CD4-positive, alpha-beta T cell (primary cell): ENCODE data around the gene SRM. TPM values are rescaled to one million over a fixed set of nuclear protein-coding genes. Genes with fewer than 3 reads are reported as not detected.

Experiments
- ATAC-seq: fragments of 200-7000 bp; cut with Tn5 transposase; one replicate; pipeline ENCODE4 v1.10.0; 2022; ENCODE audit warnings: mild to moderate bottlenecking; ENCODE audit not compliant: poor library complexity
- CTCF ChIA-PET: fragments of 350-600 bp; sonication (Branson Sonifier 250); formaldehyde crosslinking; loops from one replicate; lab custom pipeline; 2021; ENCODE audit warnings: antibody characterized with exemption, inconsistent platforms; lab: Charles Lee
- POLR2A ChIA-PET: fragments of 350-600 bp; sonication (Branson Sonifier 250); formaldehyde crosslinking; loops from one replicate; lab custom pipeline; 2021; ENCODE audit warnings: antibody characterized with exemption, inconsistent platforms; lab: Charles Lee
- DNase-seq, 14 experiments: peaks; one replicate each; pipeline ENCODE4 v3.0.0-alpha.2; 2013 to 2020; ENCODE audit warnings: mixed read lengths in 2 of 14
- H3K27ac ChIP-seq, 2 donors: one replicate each; pipeline versions ENCODE4 v1.5.1 to v1.7.0; 2013; ENCODE audit warnings: low read length in 2 of 2, low read depth in 1 of 2, mild to moderate bottlenecking in 1 of 2
- H3K27me3 ChIP-seq, 2 experiments: 1 replicate in 1 of 2; 2 replicates in 1 of 2; pipeline versions ENCODE4 v1.6.1 to v1.7.0; 2013; ENCODE audit warnings: low read length in 2 of 2, control low read depth in 1 of 2, mild to moderate bottlenecking in 1 of 2, moderate library complexity in 1 of 2; ENCODE audit not compliant: insufficient read depth in 2 of 2, control insufficient read depth in 1 of 2
- H3K36me3 ChIP-seq: one replicate; pipeline ENCODE4 v1.6.1; 2013; ENCODE audit warnings: low read length, control low read depth; ENCODE audit not compliant: insufficient read depth
- H3K4me1 ChIP-seq: one replicate; pipeline ENCODE4 v1.6.1; 2013; ENCODE audit warnings: low read length, control low read depth; ENCODE audit not compliant: insufficient read depth
- H3K4me3 ChIP-seq: one replicate; pipeline ENCODE4 v1.5.1; 2013; ENCODE audit warnings: mild to moderate bottlenecking, low read length, moderate library complexity
- H3K9me3 ChIP-seq, 2 experiments: 1 replicate in 1 of 2; 2 replicates in 1 of 2; pipeline versions ENCODE4 v1.6.1 to v1.7.0; 2013; ENCODE audit warnings: low read length in 2 of 2, mild to moderate bottlenecking in 2 of 2, control low read depth in 1 of 2, moderate library complexity in 1 of 2; ENCODE audit not compliant: control insufficient read depth in 1 of 2, insufficient read depth in 1 of 2
- H3K27ac Mint-ChIP-seq: one replicate; pipeline ENCODE4 v1.8.0; 2020; ENCODE audit warnings: mixed read lengths
- H3K27me3 Mint-ChIP-seq: one replicate; pipeline ENCODE4 v1.8.0; 2021; ENCODE audit warnings: mixed read lengths
- H3K36me3 Mint-ChIP-seq: one replicate; pipeline ENCODE4 v1.8.0; 2021; ENCODE audit warnings: low read depth, mixed read lengths
- H3K4me1 Mint-ChIP-seq: one replicate; pipeline ENCODE4 v1.8.0; 2021; ENCODE audit warnings: low read depth, mixed read lengths
- H3K4me3 Mint-ChIP-seq: one replicate; pipeline ENCODE4 v1.8.0; 2020; ENCODE audit warnings: mild to moderate bottlenecking, mixed read lengths
- H3K9me3 Mint-ChIP-seq: one replicate; pipeline ENCODE4 v1.8.0; 2020; ENCODE audit warnings: mixed read lengths
- CTCF ChIP-seq: fragments of 200-600 bp; IDR thresholded peaks from one replicate; pipeline ENCODE4 v1.8.0; 2022; ENCODE audit warnings: antibody characterized with exemption, mild to moderate bottlenecking
- intact Hi-C, 2 experiments: fragments of 100-400 bp; cut with DNase I in 1 of 2; cut with micrococcal nuclease in 1 of 2; formaldehyde crosslinking; loops; one replicate each; pipeline versions ENCODE4 v1.15.1 to v1.9.0; 2023 to 2025; cut with DNase I, micrococcal nuclease
- total RNA-seq, 174 experiments: library from RNA in 2 of 174; stranded (reverse) in 2 of 174; gene quantifications; one replicate each; pipeline ENCODE4 v1.2.3 and lab custom pipeline; 2021 to 2026

Gene SRM
- total RNA-seq, 2 experiments from 2014 or later: 21.2 to 24.8 TPM

DNA sequence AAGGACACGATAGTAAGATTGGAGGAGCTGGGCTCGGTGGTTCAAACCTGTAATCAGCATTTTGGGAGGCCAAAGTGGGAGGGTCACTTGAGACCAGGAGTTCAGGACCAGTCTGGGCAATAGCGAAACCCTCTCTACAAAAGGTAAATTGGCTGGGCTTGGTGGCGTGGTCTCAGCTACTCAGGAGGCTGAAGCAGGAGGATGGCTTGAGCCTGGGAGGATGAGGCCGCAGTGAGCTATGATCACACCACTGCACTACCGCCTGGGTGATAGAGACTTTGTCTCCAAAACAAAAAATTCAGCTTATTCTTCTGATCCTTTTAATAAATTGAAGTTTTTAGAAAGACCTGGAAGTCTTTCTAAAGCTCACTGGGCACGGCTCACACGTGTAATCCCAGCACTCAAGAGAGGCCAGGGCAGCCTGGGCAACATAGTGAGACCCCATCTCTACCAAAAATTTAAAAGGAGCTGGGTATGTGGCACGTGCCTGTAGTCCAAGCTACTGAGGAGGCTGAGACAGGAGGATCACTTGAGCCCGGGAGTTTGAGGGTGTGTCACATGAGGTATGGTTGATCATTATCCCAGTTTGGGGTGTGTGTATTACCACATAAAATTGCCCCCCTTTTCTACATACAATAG is 28.1 kb downstream of the SRM start:
- H3K9me3 ChIP-seq: no peaks in the 10 kb centered on the region
- H3K4me1 ChIP-seq: no peaks in the 10 kb centered on the region
- ATAC-seq (no peak), DNase-seq (no peak)
- Mint-ChIP-seq H3K4me1 (peaks cover 7% of the 10 kb centered on the region), H3K36me3 (peaks cover 31% of the 10 kb centered on the region), H3K9me3 (no peaks in the 10 kb centered on the region), H3K27ac (no peak overlapping the region), H3K4me3 (no peak overlapping the region), H3K27me3 (no peaks in the 10 kb centered on the region)
- CTCF ChIA-PET: no interaction called here
- H3K27me3 ChIP-seq: no peaks in the 10 kb centered on the region
- H3K27ac ChIP-seq: no peak overlapping the region
- intact Hi-C loops: no loop called here
- POLR2A ChIA-PET: interaction anchor here (0.6 to 1.5 kb wide), 3 partner anchors 19 to 504 kb away, joined by 3 to 6 read pairs (median 4); partner anchors contain the start of genes EXOSC10 and TARDBP
- no peak overlapping the region for H3K4me3 ChIP-seq
- no peak for TF ChIP-seq CTCF
- peaks cover 12% of the 10 kb centered on the region for H3K36me3 ChIP-seq

- intact Hi-C loops: no loop called here
- Mint-ChIP-seq H3K4me3 (no peak overlapping the region), H3K27me3 (no peaks in the 10 kb centered on the region), H3K4me1 (peaks cover 16% of the 10 kb centered on the region), H3K9me3 (no peaks in the 10 kb centered on the region), H3K27ac (no peak overlapping the region), H3K36me3 (peaks cover 39% of the 10 kb centered on the region)
- ChIA-PET POLR2A (interaction anchor here (0.8 to 1.5 kb wide), 3 partner anchors 18 to 68 kb away, joined by 3 to 6 read pairs (median 4); partner anchors contain the start of genes EXOSC10, SRM and TARDBP), CTCF (no interaction called here)
- DNase-seq: no peak
- Histone ChIP-seq H3K36me3 (peaks cover 20% of the 10 kb centered on the region), H3K27me3 (no peaks in the 10 kb centered on the region), H3K4me1 (no peaks in the 10 kb centered on the region), H3K4me3 (no peak overlapping the region), H3K27ac (no peak overlapping the region), H3K9me3 (no peaks in the 10 kb centered on the region)
- no peak for TF ChIP-seq CTCF
- ATAC-seq: no peak
Observed at GRCh38 chr1:11030865-11031264, 29.0 kb downstream of the SRM start.

- Mint-ChIP-seq H3K27ac (no peak overlapping the region), H3K27me3 (no peaks in the 10 kb centered on the region)
- CTCF ChIA-PET: no interaction called here
Observed at GRCh38 chr1:11028018-11028417, 31.8 kb downstream of the SRM start.

More at GRCh38 chr1:11028018-11028417, 31.8 kb downstream of the SRM start:
- H3K9me3 ChIP-seq: no peaks in the 10 kb centered on the region
- Mint-ChIP-seq H3K9me3 (no peaks in the 10 kb centered on the region), H3K4me3 (no peak overlapping the region), H3K4me1 (peaks cover 27% of the 10 kb centered on the region), H3K36me3 (peaks cover 66% of the 10 kb centered on the region)
- TF ChIP-seq CTCF: no peak
- peaks cover 43% of the 10 kb centered on the region for H3K36me3 ChIP-seq
- ATAC-seq (no peak), DNase-seq (no peak)
- H3K27ac ChIP-seq: no peak overlapping the region
- no peaks in the 10 kb centered on the region for H3K27me3 ChIP-seq
- no peaks in the 10 kb centered on the region for H3K4me1 ChIP-seq
- no peak overlapping the region for H3K4me3 ChIP-seq
- intact Hi-C loops: no loop called here
- POLR2A ChIA-PET: no interaction called here
